ENCODE results near the gene NPL.

DNA sequence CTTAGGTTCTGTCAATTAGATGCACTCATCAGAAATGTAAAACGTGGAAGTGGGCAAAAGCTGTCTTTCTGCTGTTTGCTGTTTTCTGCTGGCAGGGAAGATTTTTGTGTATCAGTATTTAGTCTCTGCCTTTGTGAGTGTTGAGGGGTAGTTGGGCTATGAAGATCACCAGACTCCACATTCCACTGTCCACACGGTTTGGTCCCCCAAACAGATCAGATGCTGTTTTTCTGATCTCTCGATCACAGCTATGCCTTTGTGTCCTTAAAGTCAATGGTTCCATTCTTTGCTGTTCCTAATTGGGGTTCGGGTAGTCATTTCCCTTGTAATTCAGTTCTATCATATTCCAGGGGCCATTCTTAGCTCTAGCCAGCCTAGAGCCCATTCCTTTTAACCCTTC is 27.0 kb upstream of the NPL start:
- TF ChIP-seq POLR2A (IDR thresholded peaks at IDR 0.05; ENCODE audit: low read depth, low read length) (no peak), TAF1 (IDR thresholded peaks at IDR 0.05; ENCODE audit: borderline replicate concordance, low read depth, low read length) (no peak)

Data from GM12892 (cell line).